Neuronal stem cell (in vitro differentiated cells): ENCODE results near the gene CLHC1.

Source experiments
- DNase-seq: peaks from one replicate; pipeline ENCODE4 v3.0.0-alpha.2; 2013; ENCODE audit warnings: low spot score
- H2AFZ ChIP-seq: one replicate; pipeline ENCODE4 v1.6.1; 2013; ENCODE audit warnings: mild to moderate bottlenecking, low read length, inconsistent platforms
- H2AK5ac ChIP-seq: 2 replicates; pipeline ENCODE4 v1.6.1; 2013; ENCODE audit warnings: low read depth, mild to moderate bottlenecking, inconsistent platforms, low read length, moderate library complexity, mixed read lengths
- H2BK120ac ChIP-seq: 2 replicates; pipeline ENCODE4 v1.6.1; 2013; ENCODE audit warnings: low read depth, mild to moderate bottlenecking, inconsistent platforms, low read length, moderate library complexity, mixed read lengths
- H2BK12ac ChIP-seq: one replicate; pipeline ENCODE4 v1.6.1; 2013; ENCODE audit warnings: low read length, inconsistent platforms
- H2BK15ac ChIP-seq: 2 replicates; pipeline ENCODE4 v1.6.1; 2013; ENCODE audit warnings: mild to moderate bottlenecking, low read length, inconsistent platforms, mixed read lengths
- H2BK5ac ChIP-seq: one replicate; pipeline ENCODE4 v1.6.1; 2013; ENCODE audit warnings: inconsistent platforms, mild to moderate bottlenecking, low read length, moderate library complexity
- H3K14ac ChIP-seq: one replicate; pipeline ENCODE4 v1.6.1; 2013; ENCODE audit warnings: low read length, inconsistent platforms
- H3K18ac ChIP-seq: 2 replicates; pipeline ENCODE4 v1.6.1; 2013; ENCODE audit warnings: low read length, inconsistent platforms
- H3K23ac ChIP-seq: 2 replicates; pipeline ENCODE4 v1.6.1; 2013; ENCODE audit warnings: low read depth, mild to moderate bottlenecking, mixed read lengths, low read length, inconsistent platforms; ENCODE audit not compliant: poor library complexity
- H3K27ac ChIP-seq: replicated peaks from 3 replicates; pipeline ENCODE4 v1.5.1; 2013; ENCODE audit warnings: low read length, inconsistent platforms
- H3K27me3 ChIP-seq, 3 experiments: 2 replicates each; pipeline ENCODE4 v1.6.1; 2013; ENCODE audit warnings: low read length in 3 of 3, mild to moderate bottlenecking in 2 of 3, inconsistent platforms in 1 of 3, low read depth in 1 of 3, mixed read lengths in 1 of 3, moderate library complexity in 1 of 3; ENCODE audit not compliant: control insufficient read depth in 3 of 3, insufficient read depth in 3 of 3
- H3K36me3 ChIP-seq, 2 donors: replicated peaks in 1 of 2; 2 replicates each; pipeline ENCODE4 v1.6.1; 2013; ENCODE audit warnings: low read length in 2 of 2; ENCODE audit not compliant: control insufficient read depth in 2 of 2, insufficient read depth in 2 of 2
- H3K4ac ChIP-seq: 2 replicates; pipeline ENCODE4 v1.6.1; 2013; ENCODE audit warnings: inconsistent platforms, mild to moderate bottlenecking, low read length, moderate library complexity
- H3K4me1 ChIP-seq, 2 donors: 1 replicate in 1 of 2; 2 replicates in 1 of 2; pipeline ENCODE4 v1.6.1; 2013; ENCODE audit warnings: low read length in 2 of 2, low read depth in 1 of 2; ENCODE audit not compliant: control insufficient read depth in 2 of 2, insufficient read depth in 1 of 2
- H3K4me2 ChIP-seq: one replicate; pipeline ENCODE4 v1.6.1; 2013; ENCODE audit warnings: mild to moderate bottlenecking, low read length, inconsistent platforms; ENCODE audit not compliant: insufficient read depth, poor library complexity, severe bottlenecking
- H3K4me3 ChIP-seq, 2 donors: 2 replicates each; pipeline ENCODE4 v1.5.1; 2013; ENCODE audit warnings: low read length in 2 of 2, mild to moderate bottlenecking in 2 of 2, inconsistent platforms in 1 of 2, moderate library complexity in 1 of 2
- H3K79me1 ChIP-seq: one replicate; pipeline ENCODE4 v1.6.1; 2013; ENCODE audit warnings: low read depth, mild to moderate bottlenecking, inconsistent platforms, low read length, moderate library complexity
- H3K9ac ChIP-seq: one replicate; pipeline ENCODE4 v1.6.1; 2013; ENCODE audit warnings: mild to moderate bottlenecking, low read depth, low read length, inconsistent platforms; ENCODE audit not compliant: poor library complexity
- H3K9me3 ChIP-seq, 2 donors: replicated peaks in 1 of 2; 2 replicates each; pipeline versions ENCODE3 to v1.6.1; 2013; ENCODE audit warnings: low read length in 2 of 2, mild to moderate bottlenecking in 2 of 2, inconsistent platforms in 1 of 2, low read depth in 1 of 2, mixed read lengths in 1 of 2, moderate library complexity in 1 of 2; ENCODE audit not compliant: control insufficient read depth in 2 of 2, insufficient read depth in 1 of 2
- H4K8ac ChIP-seq: one replicate; pipeline ENCODE4 v1.6.1; 2013; ENCODE audit warnings: low read depth, mild to moderate bottlenecking, inconsistent platforms, low read length, moderate library complexity
- H4K91ac ChIP-seq: one replicate; pipeline ENCODE4 v1.6.1; 2013; ENCODE audit warnings: low read length, low read depth, mild to moderate bottlenecking, inconsistent platforms; ENCODE audit not compliant: poor library complexity
- WGBS, 2 donors: extraction: QIAGEN DNeasy Blood & Tissue Kit; methylation state at CpG; one replicate each; pipeline ENCODE4 v1.1.7; 2013; ENCODE audit warnings: missing lambda C conversion rate in 2 of 2, mixed read lengths in 1 of 2; ENCODE audit not compliant: insufficient read length in 2 of 2, insufficient replicate concordance in 1 of 2; ENCODE audit errors: extremely low coverage in 2 of 2; 5-methylcytosine and 5-hydroxymethylcytosine counted together

CLHC1 gene

GRCh38 chr2:55139305-55139704, 92.8 kb downstream of the CLHC1 start:
- no peak overlapping the region for H2BK15ac ChIP-seq
- no peaks in the 10 kb centered on the region for H3K27me3 ChIP-seq
- H2BK12ac ChIP-seq: no peak overlapping the region
- no peak overlapping the region for H3K4me3 ChIP-seq
- peaks cover 11 to 34% of the 10 kb centered on the region in 2 donors for H3K4me1 ChIP-seq
- WGBS, 2 donors: no CpG with 5 or more reads among the region's 3 CpGs
- no peaks in the 10 kb centered on the region for H3K36me3 ChIP-seq
- H3K9me3 ChIP-seq: no peaks in the 10 kb centered on the region
- no peak overlapping the region for H4K91ac ChIP-seq
- no peak overlapping the region for H3K4ac ChIP-seq
- no peak overlapping the region for H2AFZ ChIP-seq
- no peak overlapping the region for H3K9ac ChIP-seq
- H2AK5ac ChIP-seq: no peak overlapping the region
- no peak overlapping the region for H3K4me2 ChIP-seq
- H3K27ac ChIP-seq: no peak overlapping the region
- no peak overlapping the region for H3K18ac ChIP-seq
- no peak overlapping the region for H3K14ac ChIP-seq
- H2BK5ac ChIP-seq: no peak overlapping the region
- H3K23ac ChIP-seq: no peak overlapping the region
- H2BK120ac ChIP-seq: no peak overlapping the region
- no peak for DNase-seq
- no peaks in the 10 kb centered on the region for H3K79me1 ChIP-seq
- no peak overlapping the region for H4K8ac ChIP-seq

GRCh38 chr2:55138882-55139229, 93.2 kb downstream of the CLHC1 start:
- no peak overlapping the region for H4K91ac ChIP-seq
- H3K18ac ChIP-seq: no peak overlapping the region
- no peak overlapping the region for H4K8ac ChIP-seq
- peak overlapping the region; percentile 66 for H2AFZ ChIP-seq
- WGBS, 2 donors: no CpG with 5 or more reads among the region's 5 CpGs
- no peaks in the 10 kb centered on the region for H3K79me1 ChIP-seq
- H2BK12ac ChIP-seq: no peak overlapping the region
- no peak for DNase-seq
- no peak overlapping the region for H3K27ac ChIP-seq
- no peak overlapping the region for H2BK120ac ChIP-seq
- H3K9me3 ChIP-seq: no peaks in the 10 kb centered on the region
- H2BK5ac ChIP-seq: no peak overlapping the region
- no peak overlapping the region for H2AK5ac ChIP-seq
- H3K4me2 ChIP-seq: no peak overlapping the region
- no peaks in the 10 kb centered on the region for H3K36me3 ChIP-seq
- no peak overlapping the region for H3K4me3 ChIP-seq
- H3K23ac ChIP-seq: no peak overlapping the region
- no peak overlapping the region for H2BK15ac ChIP-seq
- H3K9ac ChIP-seq: no peak overlapping the region
- H3K4me1 ChIP-seq: peaks cover 14 to 36% of the 10 kb centered on the region in 2 donors
- no peaks in the 10 kb centered on the region for H3K27me3 ChIP-seq
- no peak overlapping the region for H3K4ac ChIP-seq
- H3K14ac ChIP-seq: no peak overlapping the region

GRCh38 chr2:55138014-55138881, 93.8 kb downstream of the CLHC1 start:
- no CpG with 5 or more reads among the region's 12 CpGs for WGBS, 2 donors

GRCh38 chr2:55137024-55137958, 94.8 kb downstream of the CLHC1 start:
- H3K9me3 ChIP-seq: no peaks in the 10 kb centered on the region
- H3K4me2 ChIP-seq: no peak overlapping the region
- peak overlapping the region; percentile 79 for H2BK15ac ChIP-seq
- H3K36me3 ChIP-seq: no peaks in the 10 kb centered on the region
- peaks cover 14 to 41% of the 10 kb centered on the region in 2 donors for H3K4me1 ChIP-seq
- no peak for DNase-seq
- H3K23ac ChIP-seq: no peak overlapping the region
- H2BK5ac ChIP-seq: no peak overlapping the region
- peak overlapping the region; percentile 10 for H4K91ac ChIP-seq
- no peaks in the 10 kb centered on the region for H3K27me3 ChIP-seq
- no CpG with 5 or more reads among the region's 23 CpGs for WGBS, 2 donors
- no peak overlapping the region for H3K27ac ChIP-seq
- H3K9ac ChIP-seq: no peak overlapping the region
- H3K18ac ChIP-seq: peak overlapping the region; percentile 32
- no peak overlapping the region for H3K14ac ChIP-seq
- H3K79me1 ChIP-seq: no peaks in the 10 kb centered on the region
- no peak overlapping the region for H3K4ac ChIP-seq
- no peak overlapping the region for H4K8ac ChIP-seq
- no peak overlapping the region for H2BK120ac ChIP-seq
- H2BK12ac ChIP-seq: no peak overlapping the region
- no peak overlapping the region for H2AK5ac ChIP-seq
- no peak overlapping the region for H3K4me3 ChIP-seq
- peak overlapping the region; percentile 66 for H2AFZ ChIP-seq

More at GRCh38 chr2:55138014-55138881, 93.8 kb downstream of the CLHC1 start:
- Histone ChIP-seq H2BK15ac (peak overlapping the region; percentile 79), H3K14ac (no peak overlapping the region), H3K4me3 (no peak overlapping the region), H2AFZ (peak overlapping the region; percentile 66), H3K27ac (no peak overlapping the region), H3K79me1 (no peaks in the 10 kb centered on the region), H3K27me3 (no peaks in the 10 kb centered on the region), H2AK5ac (no peak overlapping the region), H3K4ac (no peak overlapping the region), H3K9me3 (no peaks in the 10 kb centered on the region), H3K4me2 (no peak overlapping the region), H4K91ac (no peak overlapping the region), H2BK12ac (no peak overlapping the region), H3K18ac (peak overlapping the region; percentile 20), H3K4me1 (peaks cover 14 to 40% of the 10 kb centered on the region in 2 donors), H3K36me3 (no peaks in the 10 kb centered on the region), H4K8ac (no peak overlapping the region), H2BK5ac (no peak overlapping the region), H3K23ac (no peak overlapping the region), H2BK120ac (no peak overlapping the region), H3K9ac (no peak overlapping the region)
- DNase-seq: no peak
